Spinal cord (tissue), 10 donors: Measurements from ENCODE around the gene TRABD2B. TPM values are rescaled to one million over a fixed set of nuclear protein-coding genes. Genes with fewer than 3 reads are reported as not detected.

Experiments used
- DNase-seq, 6 donors: peaks; one replicate each; pipeline versions ENCODE4 v3.0.0 to v3.0.0-alpha.2; 2013 to 2015; ENCODE audit warnings: low spot score in 6 of 6, low read depth in 4 of 6
- H3K27ac ChIP-seq: one replicate; pipeline ENCODE4 v1.5.1; 2013; ENCODE audit warnings: low read depth, low read length, control low read depth
- H3K27me3 ChIP-seq: one replicate; pipeline ENCODE4 v1.6.1; 2013; ENCODE audit warnings: low read length; ENCODE audit not compliant: control insufficient read depth, insufficient read depth
- H3K36me3 ChIP-seq: one replicate; pipeline ENCODE4 v1.6.1; 2013; ENCODE audit warnings: low read length; ENCODE audit not compliant: control insufficient read depth, insufficient read depth
- H3K4me1 ChIP-seq: one replicate; pipeline ENCODE4 v1.6.1; 2013; ENCODE audit warnings: low read length; ENCODE audit not compliant: control insufficient read depth, insufficient read depth
- H3K4me3 ChIP-seq: one replicate; pipeline ENCODE4 v1.5.1; 2013; ENCODE audit warnings: low read depth, low read length, control low read depth
- H3K9me3 ChIP-seq: one replicate; pipeline ENCODE4 v1.6.1; 2013; ENCODE audit warnings: low read length; ENCODE audit not compliant: control insufficient read depth, insufficient read depth
- WGBS: methylation state at CpG from one replicate; pipeline ENCODE4 v1.1.5; 2013; ENCODE audit warnings: missing lambda C conversion rate; ENCODE audit not compliant: insufficient coverage; 5-methylcytosine and 5-hydroxymethylcytosine counted together
- polyA plus RNA-seq, 2 donors: library from polyadenylated mRNA; unstranded; fragments of 120-200 nt; gene quantifications; one replicate each; pipeline ENCODE4 v1.2.1, GENCODE V29; 2013; ENCODE audit not compliant: insufficient read length in 2 of 2
- total RNA-seq, 2 donors: library from RNA; depleted of rRNA in 1 of 2; stranded (reverse); fragments of 120-200 nt in 1 of 2; fragments of >200 nt in 1 of 2; gene quantifications; one replicate each; pipeline versions ENCODE4 v1.2.3 to v1.2.4, GENCODE V29; 2013 to 2014
- donor health status: healthy.

Gene TRABD2B
- total and polyA plus RNA-seq, 4 donors: 0.89 to 3.1 (median 1.6) TPM

- Histone ChIP-seq H3K27ac (no peak overlapping the region), H3K9me3 (no peaks in the 10 kb centered on the region), H3K4me1 (peaks cover 18% of the 10 kb centered on the region), H3K4me3 (no peak overlapping the region), H3K27me3 (no peaks in the 10 kb centered on the region), H3K36me3 (no peaks in the 10 kb centered on the region)
- DNase-seq: no peak
- 45% methylated on average over 6 of the region's 8 CpGs for WGBS
These were observed 78.8 kb downstream of the TRABD2B start for GRCh38 chr1:47918257-47918867.

DNA sequence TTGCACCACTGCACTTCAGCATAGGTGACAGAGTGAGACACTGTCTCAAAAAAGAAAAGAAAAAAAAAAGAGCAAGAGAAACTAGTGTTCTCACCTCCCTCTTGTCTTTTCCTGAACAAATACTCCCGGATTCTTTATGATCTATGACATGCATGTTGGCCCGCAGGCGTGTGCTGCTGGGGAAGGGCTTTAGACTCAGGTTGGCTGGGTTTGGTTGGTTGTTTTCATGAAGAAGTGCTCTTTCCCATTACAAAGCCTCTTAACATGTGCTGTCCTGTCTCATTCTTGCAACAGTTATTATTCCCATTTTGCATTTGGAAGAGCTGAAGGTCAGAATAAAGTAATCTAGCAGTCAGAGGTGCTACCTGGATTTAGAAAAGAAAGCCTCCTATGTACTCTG lies 79.5 kb downstream of the TRABD2B start:
- no peaks in the 10 kb centered on the region for H3K36me3 ChIP-seq
- DNase-seq: no peak
- no CpG with 5 or more reads among the region's 3 CpGs for WGBS
- no peak overlapping the region for H3K27ac ChIP-seq
- no peak overlapping the region for H3K4me3 ChIP-seq
- H3K4me1 ChIP-seq: peaks cover 18% of the 10 kb centered on the region
- no peaks in the 10 kb centered on the region for H3K9me3 ChIP-seq
- no peaks in the 10 kb centered on the region for H3K27me3 ChIP-seq

GRCh38 chr1:47915677-47916353 lies 81.4 kb downstream of the TRABD2B start:
- H3K27me3 ChIP-seq: no peaks in the 10 kb centered on the region
- WGBS: 66% methylated on average over 11 of the region's 13 CpGs
- no peak overlapping the region for H3K27ac ChIP-seq

GRCh38 chr1:47914952-47915676 lies 82.1 kb downstream of the TRABD2B start:
- Histone ChIP-seq H3K27me3 (no peaks in the 10 kb centered on the region), H3K36me3 (no peaks in the 10 kb centered on the region), H3K27ac (no peak overlapping the region), H3K4me1 (peaks cover 18% of the 10 kb centered on the region), H3K9me3 (no peaks in the 10 kb centered on the region), H3K4me3 (no peak overlapping the region)
- DNase-seq: no peak
- 86% methylated on average over 4 of the region's 8 CpGs for WGBS

More at GRCh38 chr1:47915677-47916353, 81.4 kb downstream of the TRABD2B start:
- peak in 2 of 6 donors; percentile 42 to 56 for DNase-seq
- Histone ChIP-seq H3K4me3 (no peak overlapping the region), H3K36me3 (no peaks in the 10 kb centered on the region), H3K9me3 (no peaks in the 10 kb centered on the region), H3K4me1 (peaks cover 18% of the 10 kb centered on the region)

DNA sequence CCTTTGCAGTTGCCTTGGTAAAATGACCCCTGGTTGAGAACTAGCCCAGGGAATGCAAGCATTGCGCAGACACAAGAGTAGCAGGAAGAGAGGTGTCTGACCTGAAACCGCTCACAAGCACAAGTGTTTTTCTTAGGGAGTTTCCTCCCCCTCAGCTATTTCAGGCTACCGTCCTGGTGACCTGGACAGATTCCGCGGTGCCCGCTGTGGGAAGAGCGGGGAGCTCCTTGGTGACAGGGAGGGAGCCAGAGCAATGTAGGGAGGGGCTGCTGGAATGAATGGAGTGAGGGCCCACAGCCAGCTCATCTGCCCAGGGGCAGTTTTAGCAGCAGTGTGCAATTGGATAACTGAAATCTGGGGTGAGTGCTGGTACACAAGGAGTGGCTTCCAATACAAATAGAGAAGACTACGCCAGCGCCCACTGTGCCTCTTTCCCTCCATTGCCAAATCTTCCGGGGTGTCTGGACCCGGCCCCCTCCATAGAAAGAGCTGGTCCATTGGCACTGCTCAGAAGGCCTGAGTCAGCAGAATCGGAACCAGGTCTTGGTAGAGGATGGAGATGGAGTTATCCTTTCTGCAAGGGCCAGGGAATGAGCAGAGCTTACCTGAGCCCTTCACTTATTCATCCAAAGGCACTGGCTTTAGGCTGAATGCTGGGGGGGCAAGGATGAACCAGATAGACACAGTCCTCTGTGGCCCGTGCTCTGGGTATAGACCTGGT lies 82.8 kb downstream of the TRABD2B start:
- no peak overlapping the region for H3K27ac ChIP-seq
- H3K36me3 ChIP-seq: no peaks in the 10 kb centered on the region
- no peak overlapping the region for H3K4me3 ChIP-seq
- no peaks in the 10 kb centered on the region for H3K9me3 ChIP-seq
- peaks cover 18% of the 10 kb centered on the region for H3K4me1 ChIP-seq
- H3K27me3 ChIP-seq: no peaks in the 10 kb centered on the region
- DNase-seq: peak in 2 of 6 donors; percentile 51 to 64
- WGBS: 60% methylated on average over 7 of the region's 13 CpGs

DNA sequence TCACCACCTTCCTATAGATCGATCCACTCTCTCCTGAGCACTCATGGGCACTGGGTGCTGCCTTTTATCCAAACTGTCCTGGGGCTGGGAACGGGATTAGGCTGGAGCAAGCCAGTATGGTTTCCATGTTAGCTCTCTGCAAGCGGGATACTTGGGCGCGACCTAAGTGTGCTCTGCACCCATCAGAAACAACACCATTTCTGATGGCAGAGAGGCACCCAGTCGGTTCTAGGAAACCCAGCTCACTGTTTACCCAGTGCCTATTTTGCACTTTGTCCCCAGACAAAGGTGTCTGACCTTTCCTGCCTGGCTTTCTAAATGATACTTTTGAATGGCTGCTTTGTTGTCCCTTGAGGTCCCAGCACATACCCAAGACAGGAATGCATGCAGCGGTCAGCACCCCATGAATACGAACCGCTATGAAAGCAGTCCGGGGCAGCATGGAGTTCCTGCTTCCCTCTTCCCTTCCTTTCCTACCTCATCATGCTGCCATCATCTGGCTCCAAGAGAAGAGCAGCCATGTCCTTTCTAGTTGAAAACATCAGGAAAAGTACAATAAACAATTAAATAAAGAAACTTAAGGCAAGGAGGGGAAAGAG lies 83.9 kb downstream of the TRABD2B start:
- 83% methylated on average over 10 of the region's 10 CpGs for WGBS

DNA sequence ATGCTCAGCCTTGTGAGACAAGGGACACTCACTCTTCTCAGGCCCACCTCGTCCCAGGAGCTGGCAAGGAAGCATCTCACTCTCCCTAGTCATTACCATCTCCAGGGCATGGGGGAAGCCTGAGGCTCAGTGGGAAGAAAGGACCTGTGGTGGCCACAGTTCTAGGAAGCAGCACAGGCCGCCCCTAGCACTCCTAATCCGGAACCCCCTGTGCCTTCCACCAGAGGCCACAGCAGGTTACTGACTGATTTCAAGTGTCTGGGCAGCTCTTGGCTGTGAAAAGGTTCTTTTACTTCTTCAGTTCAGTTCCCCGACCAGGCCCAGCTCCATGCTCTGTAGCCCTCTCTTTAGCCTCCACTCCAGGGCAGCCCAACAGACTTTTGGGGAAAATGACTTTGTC lies 84.4 kb downstream of the TRABD2B start:
- Histone ChIP-seq H3K36me3 (no peaks in the 10 kb centered on the region), H3K4me3 (no peak overlapping the region), H3K27me3 (no peaks in the 10 kb centered on the region), H3K4me1 (peaks cover 18% of the 10 kb centered on the region), H3K9me3 (no peaks in the 10 kb centered on the region), H3K27ac (no peak overlapping the region)
- DNase-seq: no peak
- WGBS: 42% methylated on average over 2 of the region's 4 CpGs

More for the DNA sequence above, 83.9 kb downstream of the TRABD2B start:
- H3K36me3 ChIP-seq: no peaks in the 10 kb centered on the region
- no peaks in the 10 kb centered on the region for H3K27me3 ChIP-seq
- H3K4me3 ChIP-seq: no peak overlapping the region
- no peak for DNase-seq
- no peak overlapping the region for H3K27ac ChIP-seq
- H3K9me3 ChIP-seq: no peaks in the 10 kb centered on the region
- peaks cover 18% of the 10 kb centered on the region for H3K4me1 ChIP-seq

DNA sequence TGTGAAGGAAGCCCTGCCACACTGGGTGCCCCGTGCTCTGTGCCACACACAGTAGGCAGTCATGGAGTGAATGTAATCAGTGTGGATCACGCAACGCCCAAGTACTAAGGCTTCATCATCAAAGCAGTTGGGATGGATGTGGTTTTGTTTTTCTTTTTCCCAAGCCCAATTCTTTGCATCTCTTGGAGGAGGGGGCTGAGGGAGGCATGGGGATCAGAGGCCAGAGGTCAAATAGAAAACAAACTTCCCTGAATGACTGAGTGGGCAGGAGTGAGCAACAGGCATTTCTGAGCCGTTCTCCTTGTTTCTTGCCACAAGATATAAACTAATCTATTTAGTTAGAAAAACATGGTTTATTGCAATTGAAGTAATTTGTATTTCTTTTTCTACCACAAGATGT lies 85.3 kb downstream of the TRABD2B start:
- Histone ChIP-seq H3K27ac (no peak overlapping the region), H3K27me3 (no peaks in the 10 kb centered on the region), H3K4me1 (peaks cover 19% of the 10 kb centered on the region), H3K4me3 (no peak overlapping the region), H3K36me3 (no peaks in the 10 kb centered on the region), H3K9me3 (no peaks in the 10 kb centered on the region)
- no peak for DNase-seq
- 96% methylated on average over 3 of the region's 4 CpGs for WGBS

DNA sequence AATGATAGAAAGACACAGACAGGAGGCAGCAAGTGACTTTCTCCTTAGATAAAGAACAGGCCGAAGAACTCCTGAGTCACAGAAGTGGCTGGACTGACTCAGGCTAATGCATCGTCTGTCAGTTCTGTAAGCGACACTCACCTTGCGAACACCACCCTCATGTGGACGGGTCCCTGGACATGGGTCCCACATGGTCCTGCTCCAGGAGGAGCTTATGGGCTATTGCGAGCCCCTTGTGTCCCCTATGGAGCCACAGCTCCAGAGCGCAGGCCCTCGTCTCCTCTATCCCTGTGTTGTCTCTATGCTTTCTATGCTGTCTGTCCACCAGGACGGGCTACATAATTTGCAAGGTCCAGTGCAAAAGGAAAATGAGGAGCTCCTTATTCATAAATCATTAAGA lies 85.8 kb downstream of the TRABD2B start:
- no peaks in the 10 kb centered on the region for H3K36me3 ChIP-seq
- H3K4me3 ChIP-seq: no peak overlapping the region
- H3K27ac ChIP-seq: no peak overlapping the region
- 92% methylated on average over 9 of the region's 9 CpGs for WGBS
- no peak for DNase-seq
- peaks cover 24% of the 10 kb centered on the region for H3K4me1 ChIP-seq
- H3K27me3 ChIP-seq: no peaks in the 10 kb centered on the region
- no peaks in the 10 kb centered on the region for H3K9me3 ChIP-seq
